ENCODE measurements around the gene PSMA7.

DNA sequence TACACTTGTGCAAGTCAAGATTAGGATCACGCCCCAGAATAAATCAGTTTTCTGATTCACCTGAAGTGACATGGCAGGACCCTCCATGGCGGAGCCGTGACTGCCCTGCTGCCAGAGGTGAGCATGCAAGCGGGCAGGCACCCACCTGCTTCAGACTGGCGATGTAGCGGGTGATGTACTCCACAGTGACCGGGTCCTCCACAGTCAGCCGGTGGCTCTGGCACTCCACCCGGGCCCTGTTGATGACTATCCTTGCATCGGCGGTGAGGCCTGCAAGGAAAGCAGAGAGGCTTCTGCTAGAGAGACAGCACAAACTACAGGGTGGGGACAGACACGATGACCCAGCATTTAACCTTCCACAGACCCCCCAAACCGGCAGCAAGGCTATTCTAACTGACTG is 3.6 kb downstream of the PSMA7 start:
- TF ChIP-seq, protein P1, sequence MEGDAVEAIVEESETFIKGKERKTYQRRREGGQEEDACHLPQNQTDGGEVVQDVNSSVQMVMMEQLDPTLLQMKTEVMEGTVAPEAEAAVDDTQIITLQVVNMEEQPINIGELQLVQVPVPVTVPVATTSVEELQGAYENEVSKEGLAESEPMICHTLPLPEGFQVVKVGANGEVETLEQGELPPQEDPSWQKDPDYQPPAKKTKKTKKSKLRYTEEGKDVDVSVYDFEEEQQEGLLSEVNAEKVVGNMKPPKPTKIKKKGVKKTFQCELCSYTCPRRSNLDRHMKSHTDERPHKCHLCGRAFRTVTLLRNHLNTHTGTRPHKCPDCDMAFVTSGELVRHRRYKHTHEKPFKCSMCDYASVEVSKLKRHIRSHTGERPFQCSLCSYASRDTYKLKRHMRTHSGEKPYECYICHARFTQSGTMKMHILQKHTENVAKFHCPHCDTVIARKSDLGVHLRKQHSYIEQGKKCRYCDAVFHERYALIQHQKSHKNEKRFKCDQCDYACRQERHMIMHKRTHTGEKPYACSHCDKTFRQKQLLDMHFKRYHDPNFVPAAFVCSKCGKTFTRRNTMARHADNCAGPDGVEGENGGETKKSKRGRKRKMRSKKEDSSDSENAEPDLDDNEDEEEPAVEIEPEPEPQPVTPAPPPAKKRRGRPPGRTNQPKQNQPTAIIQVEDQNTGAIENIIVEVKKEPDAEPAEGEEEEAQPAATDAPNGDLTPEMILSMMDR (IDR thresholded peaks at IDR 0.05): no peak
- no peak for TF ChIP-seq POLR2A (IDR thresholded peaks at IDR 0.05)

All from transverse colon (tissue), 3 donors.